Thyroid gland (tissue), 4 donors: ENCODE results near the gene COPG1. TPM values are rescaled to one million over a fixed set of nuclear protein-coding genes. Genes with fewer than 3 reads are reported as not detected.

Experiments used
- DNase-seq, 2 donors: peaks; one replicate each; pipeline ENCODE4 v3.0.0-alpha.2; 2019
- H3K27ac ChIP-seq, 3 donors: fragments of 200-600 bp; sonication (generic); 1 replicate in 2 of 3; 2 replicates in 1 of 3; pipeline ENCODE4 v1.5.1; 2016 to 2019; ENCODE audit warnings: mild to moderate bottlenecking in 1 of 3, moderate library complexity in 1 of 3
- H3K27me3 ChIP-seq: fragments of 200-600 bp; sonication (generic); one replicate; pipeline ENCODE4 v1.5.1; 2019
- H3K36me3 ChIP-seq, 2 donors: fragments of 200-600 bp; sonication (generic); one replicate each; pipeline ENCODE4 v1.5.1; 2016 to 2019
- H3K4me1 ChIP-seq, 2 donors: fragments of 200-600 bp; sonication (generic); one replicate each; pipeline ENCODE4 v1.5.1; 2017 to 2019
- H3K4me3 ChIP-seq, 3 donors: fragments of 200-600 bp; sonication (generic); replicated peaks in 1 of 3; 1 replicate in 2 of 3; 2 replicates in 1 of 3; pipeline ENCODE4 v1.5.1; 2016; ENCODE audit warnings: mild to moderate bottlenecking in 1 of 3
- H3K9me3 ChIP-seq: fragments of 200-600 bp; sonication (generic); one replicate; pipeline ENCODE4 v1.5.1; 2017
- CTCF ChIP-seq, 6 experiments: fragments of 200-600 bp in 3 of 6; fragments of 450-650 bp in 3 of 6; sonication (generic) in 3 of 6; IDR thresholded peaks; one replicate each; pipeline ENCODE4 v1.5.1; 2016 to 2019; ENCODE audit warnings: antibody characterized with exemption in 6 of 6, mild to moderate bottlenecking in 2 of 6, inconsistent platforms in 1 of 6, moderate library complexity in 1 of 6
- POLR2A ChIP-seq, 2 donors: fragments of 450-650 bp; IDR thresholded peaks; one replicate each; pipeline ENCODE4 v1.6.1; 2017; ENCODE audit warnings: antibody characterized with exemption in 2 of 2, mild to moderate bottlenecking in 2 of 2, moderate library complexity in 1 of 2
- WGBS, 2 donors: methylation state at CpG; one replicate each; pipeline ENCODE4 v1.1.5; 2017; 5-methylcytosine and 5-hydroxymethylcytosine counted together
- intact Hi-C: fragments of 100-400 bp; cut with DNase I; formaldehyde crosslinking; loops from one replicate; pipeline ENCODE4 v1.15.1; 2023
- total RNA-seq, 4 donors: library from RNA; depleted of rRNA; stranded (reverse); fragments of >200 nt; gene quantifications; one replicate each; pipeline ENCODE4 v1.2.3, GENCODE V29; 2016

COPG1 gene
- total RNA-seq, 4 donors from 2014 or later: 95.8 to 195 (median 159) TPM

GRCh38 chr3:129304146-129304961 lies 54.9 kb downstream of the COPG1 start:
- Histone ChIP-seq H3K9me3 (no peaks in the 10 kb centered on the region), H3K36me3 (peaks cover 6 to 16% of the 10 kb centered on the region in 2 donors), H3K27me3 (no peaks in the 10 kb centered on the region), H3K4me3 (no peak overlapping the region), H3K4me1 (peaks cover 0 to 9% of the 10 kb centered on the region in 2 donors), H3K27ac (peak overlapping the region in 1 of 3 donors; percentile 87)
- WGBS, 2 donors: 80 to 81% methylated on average over 3 of the region's 3 CpGs
- DNase-seq: no peak
- intact Hi-C loops: no loop called here
- TF ChIP-seq CTCF (IDR thresholded peaks at IDR 0.05): no peak
- TF ChIP-seq POLR2A (IDR thresholded peaks at IDR 0.05): no peak

DNA sequence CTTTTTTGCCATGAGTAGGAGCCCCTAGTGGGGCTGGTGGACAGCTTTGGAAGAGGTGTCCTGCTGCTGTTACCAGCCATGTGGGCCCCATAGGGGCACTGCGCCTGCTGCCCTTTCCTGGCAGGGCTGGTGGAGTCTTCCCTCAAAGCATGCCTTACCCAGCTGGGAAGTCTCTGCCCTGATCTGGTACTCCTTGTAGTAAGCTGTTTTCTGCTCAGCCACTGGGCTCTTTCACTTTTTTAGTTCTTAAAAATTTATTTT lies 55.5 kb downstream of the COPG1 start:
- intact Hi-C loops: no loop called here
- Histone ChIP-seq H3K9me3 (no peaks in the 10 kb centered on the region), H3K36me3 (peaks cover 6 to 16% of the 10 kb centered on the region in 2 donors), H3K27me3 (no peaks in the 10 kb centered on the region), H3K4me1 (peaks cover 1 to 9% of the 10 kb centered on the region in 2 donors), H3K27ac (peak overlapping the region in 2 of 3 donors; percentile 74 to 87), H3K4me3 (no peak overlapping the region)
- WGBS, 2 donors: 100% methylated on average over 1 of the region's 1 CpG
- DNase-seq: no peak
- TF ChIP-seq POLR2A (IDR thresholded peaks at IDR 0.05) (no peak), CTCF (IDR thresholded peaks at IDR 0.05) (no peak)

GRCh38 chr3:129305592-129306091 lies 56.2 kb downstream of the COPG1 start:
- Histone ChIP-seq H3K27ac (peak overlapping the region; percentile 73 to 87 (median 74)), H3K4me3 (no peak overlapping the region), H3K27me3 (no peaks in the 10 kb centered on the region), H3K36me3 (peaks cover 6 to 13% of the 10 kb centered on the region in 2 donors), H3K4me1 (peaks cover 9% of the 10 kb centered on the region in 2 donors), H3K9me3 (no peaks in the 10 kb centered on the region)
- intact Hi-C loops: no loop called here
- WGBS, 2 donors: 11 to 31% methylated on average over 14 to 26 of the region's 26 CpGs
- DNase-seq: peak; percentile 98 to 99
- TF ChIP-seq CTCF (IDR thresholded peaks at IDR 0.05) (no peak), POLR2A (IDR thresholded peaks at IDR 0.05) (peak in 1 of 2 donors; percentile 81)

DNA sequence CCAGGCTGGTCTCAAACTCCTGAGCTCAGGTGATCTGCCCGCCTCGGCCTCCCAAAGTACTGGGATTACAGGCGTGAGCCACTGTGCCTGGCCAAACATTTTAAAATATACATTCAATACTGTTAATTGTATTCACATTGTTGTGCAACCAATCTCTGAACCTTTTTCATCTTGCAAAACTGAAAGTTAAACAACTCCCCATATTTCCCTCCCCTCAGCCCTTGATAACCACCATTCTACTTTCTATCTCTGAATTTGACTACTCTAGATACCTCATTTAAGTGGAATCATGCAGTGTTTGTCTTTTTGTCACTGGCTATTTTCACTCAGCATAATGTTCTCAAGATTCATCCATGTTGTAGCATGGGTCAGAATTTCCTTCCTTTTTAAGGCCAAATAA lies 59.2 kb downstream of the COPG1 start:
- Histone ChIP-seq H3K27ac (no peak overlapping the region), H3K27me3 (no peaks in the 10 kb centered on the region), H3K4me1 (peaks cover 9 to 13% of the 10 kb centered on the region in 2 donors), H3K36me3 (no peaks in the 10 kb centered on the region), H3K4me3 (no peak overlapping the region), H3K9me3 (no peaks in the 10 kb centered on the region)
- no peak for DNase-seq
- WGBS, 2 donors: 98% methylated on average over 3 of the region's 3 CpGs
- TF ChIP-seq POLR2A (IDR thresholded peaks at IDR 0.05) (no peak), CTCF (IDR thresholded peaks at IDR 0.05) (no peak)
- intact Hi-C loops: no loop called here
